GM13976 (cell line): ENCODE results near the gene IGSF8.
"Not testable (repeated sequence)": the region's sequence is repeated elsewhere in the genome, so short reads cannot be mapped to it uniquely, and the experiment has no call there.

ENCODE experiments used
- DNase-seq: peaks from one replicate; pipeline ENCODE4 v3.0.0; 2012; ENCODE audit warnings: low spot score
- CTCF ChIP-seq: IDR thresholded peaks from 2 replicates; pipeline ENCODE4 v1.5.1; 2012; ENCODE audit warnings: borderline replicate concordance, mild to moderate bottlenecking; ENCODE audit not compliant: insufficient read depth; ENCODE audit errors: extremely low read depth, missing control alignments, control extremely low read depth
- in situ Hi-C: fragments of 300-500 bp; cut with MboI; formaldehyde crosslinking; loops from one replicate; pipeline ENCODE4 v1.12.0; 2022; ENCODE audit warnings: low sequenced_read_pairs, mixed read lengths, inconsistent platforms; ENCODE audit not compliant: unreplicated experiment

IGSF8 gene

GRCh38 chr1:160115545-160116282 lies 17.3 kb upstream of the IGSF8 start, which contains the start of gene ATP1A2:
ATP1A2 (plus strand) TSS chr1:160115759; CDS start chr1:160115862, 103 bp downstream.
- DNase-seq, result no peak
- no peak for TF ChIP-seq CTCF
- in situ Hi-C loops, result no loop called here

- in situ Hi-C loops, result no loop called here
- no peak for DNase-seq
- no peak for TF ChIP-seq CTCF
Observed at GRCh38 chr1:160114085-160114484, 15.7 kb upstream of the IGSF8 start.

GRCh38 chr1:160113407-160113806 lies 15.0 kb upstream of the IGSF8 start:
- no peak for TF ChIP-seq CTCF
- in situ Hi-C loops, result no loop called here
- DNase-seq, result no peak

GRCh38 chr1:160112357-160112756 lies 13.9 kb upstream of the IGSF8 start:
- in situ Hi-C loops, result no loop called here
- no peak for TF ChIP-seq CTCF
- no peak for DNase-seq

GRCh38 chr1:160111462-160111861 lies 13.0 kb upstream of the IGSF8 start:
- in situ Hi-C loops, result not testable (repeated sequence)

GRCh38 chr1:160109686-160110085 lies 11.3 kb upstream of the IGSF8 start:
- in situ Hi-C loops, result no loop called here
- TF ChIP-seq CTCF, result no peak
- DNase-seq, result no peak

More at GRCh38 chr1:160111462-160111861, 13.0 kb upstream of the IGSF8 start:
- not testable (repeated sequence) for DNase-seq

GRCh38 chr1:160108888-160109662 lies 10.7 kb upstream of the IGSF8 start:
- peak; percentile 69 for DNase-seq
- peak; percentile 42 for TF ChIP-seq CTCF
- in situ Hi-C loops, result no loop called here
